Brain microvascular endothelial cell (primary cell): ENCODE results near the gene DGKQ.
"Not testable (repeated sequence)": the region's sequence is repeated elsewhere in the genome, so short reads cannot be mapped to it uniquely, and the experiment has no call there.

ENCODE experiments used
- DNase-seq: peaks from one replicate; pipeline ENCODE4 v3.0.0-alpha.2; 2020
- H3K27ac ChIP-seq: fragments of 250-450 bp; sonication (Bioruptor Pico); 2 replicates; pipeline ENCODE4 v1.5.1; 2020; ENCODE audit warnings: mild to moderate bottlenecking, moderate library complexity
- H3K27me3 ChIP-seq: fragments of 250-450 bp; sonication (Bioruptor Pico); replicated peaks from 2 replicates; pipeline ENCODE4 v1.5.1; 2020; ENCODE audit warnings: mild to moderate bottlenecking
- H3K36me3 ChIP-seq: fragments of 250-450 bp; sonication (Bioruptor Pico); replicated peaks from 2 replicates; pipeline ENCODE4 v1.5.1; 2020; ENCODE audit warnings: mild to moderate bottlenecking
- H3K4me3 ChIP-seq: 2 replicates; pipeline ENCODE4 v1.5.1; 2011; ENCODE audit warnings: low read depth, mild to moderate bottlenecking, control low read depth, low read length, moderate library complexity
- CTCF ChIP-seq: IDR thresholded peaks from 2 replicates; pipeline ENCODE4 v1.5.1; 2011; ENCODE audit warnings: low read depth, mild to moderate bottlenecking, moderate library complexity, low read length, control low read depth, inconsistent platforms; ENCODE audit errors: missing control alignments
- in situ Hi-C: cut with HindIII; loops from 2 replicates; pipeline ENCODE4 v1.10.0; 2017; ENCODE audit warnings: low sequenced_read_pairs, low pct_ligation_motif_present

The DGKQ gene

DNA sequence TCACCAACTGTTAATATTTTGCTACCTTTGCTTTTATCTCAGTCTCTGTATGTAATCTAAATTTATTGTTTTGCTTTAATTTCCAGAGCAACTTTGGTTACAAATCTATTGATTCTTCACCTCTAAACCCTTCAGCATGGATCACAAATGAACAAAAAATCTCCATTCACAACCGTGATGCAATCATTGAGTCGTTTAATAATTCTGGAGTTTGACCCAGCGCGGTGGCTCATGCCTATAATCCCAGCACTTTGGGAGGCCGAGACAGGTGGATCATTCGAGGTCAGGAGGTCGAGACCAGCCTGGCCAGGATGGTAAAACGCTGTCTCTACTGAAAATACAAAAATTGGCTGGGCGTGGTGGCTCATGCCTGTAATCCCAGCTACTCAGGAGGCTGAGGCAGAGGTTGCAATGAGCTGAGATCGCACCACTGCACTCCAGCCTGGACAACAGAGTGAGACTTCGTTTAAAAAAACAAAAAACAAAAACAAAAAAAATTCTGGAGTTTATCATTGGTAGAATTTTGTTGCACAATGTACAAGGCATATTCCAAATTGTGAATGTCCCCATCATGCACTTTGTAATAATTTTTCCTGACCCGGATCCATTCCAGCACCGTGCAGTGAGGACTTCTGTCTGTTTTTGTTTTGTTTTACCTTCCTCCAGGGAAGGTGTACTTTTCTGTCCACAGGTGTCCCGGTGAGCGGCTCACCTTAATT, 11.1 kb upstream of the DGKQ start:
- Histone ChIP-seq H3K27ac (no peak overlapping the region), H3K4me3 (no peak overlapping the region), H3K27me3 (no peaks in the 10 kb centered on the region), H3K36me3 (no peaks in the 10 kb centered on the region)
- no peak for DNase-seq
- in situ Hi-C loops, result no loop called here
- no peak for TF ChIP-seq CTCF

DNA sequence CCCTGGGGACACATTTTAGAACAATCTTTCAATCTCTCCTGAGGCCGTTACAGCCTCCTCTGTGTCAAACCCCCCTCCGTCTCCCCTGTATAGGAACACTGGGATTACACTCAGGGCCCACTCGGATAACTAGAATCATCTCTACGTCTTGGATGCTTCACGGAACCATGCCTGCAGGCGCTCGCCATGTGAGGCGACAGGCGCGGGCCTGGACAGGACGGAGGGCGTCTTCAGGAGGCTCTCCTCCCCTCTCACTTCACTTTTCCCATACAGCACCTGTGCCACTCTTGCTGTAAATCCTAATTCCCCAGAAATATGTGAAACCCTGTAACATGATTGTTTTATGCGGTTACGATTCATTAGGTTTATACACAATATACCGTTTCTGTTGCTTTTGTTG, 9.4 kb upstream of the DGKQ start:
- Histone ChIP-seq H3K27ac (no peak overlapping the region), H3K36me3 (no peaks in the 10 kb centered on the region), H3K4me3 (no peak overlapping the region), H3K27me3 (no peaks in the 10 kb centered on the region)
- no peak for DNase-seq
- in situ Hi-C loops, result no loop called here
- no peak for TF ChIP-seq CTCF

GRCh38 chr4:982291-982690, 8.9 kb upstream of the DGKQ start:
- no peak overlapping the region for H3K27ac ChIP-seq
- in situ Hi-C loops, result no loop called here
- no peak for TF ChIP-seq CTCF
- no peaks in the 10 kb centered on the region for H3K27me3 ChIP-seq
- H3K36me3 ChIP-seq, result no peaks in the 10 kb centered on the region
- no peak overlapping the region for H3K4me3 ChIP-seq
- no peak for DNase-seq

GRCh38 chr4:978957-979701, 5.8 kb upstream of the DGKQ start:
- no peaks in the 10 kb centered on the region for H3K27me3 ChIP-seq
- no peaks in the 10 kb centered on the region for H3K36me3 ChIP-seq
- no peak overlapping the region for H3K27ac ChIP-seq
- TF ChIP-seq CTCF, result no peak
- in situ Hi-C loops, result no loop called here
- no peak overlapping the region for H3K4me3 ChIP-seq
- no peak for DNase-seq

DNA sequence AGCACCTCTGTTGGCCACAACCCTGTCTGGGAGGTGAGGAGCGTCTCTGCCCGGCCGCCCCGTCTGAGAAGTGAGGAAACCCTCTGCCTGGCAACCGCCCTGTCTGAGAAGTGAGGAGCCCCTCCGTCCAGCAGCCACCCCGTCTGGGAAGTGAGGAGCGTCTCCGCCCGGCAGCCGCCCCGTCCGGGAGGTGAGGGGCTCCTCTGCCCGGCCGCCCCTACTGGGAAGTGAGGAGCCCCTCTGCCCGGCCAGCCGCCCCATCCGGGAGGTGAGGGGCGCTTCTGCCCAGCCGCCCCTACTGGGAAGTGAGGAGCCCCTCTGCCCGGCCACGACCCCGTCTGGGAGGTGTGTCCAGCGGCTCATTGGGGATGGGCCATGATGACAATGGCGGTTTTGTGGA, 2.6 kb upstream of the DGKQ start:
- H3K4me3 ChIP-seq, DNase-seq, H3K27ac ChIP-seq, in situ Hi-C loops, H3K27me3 ChIP-seq, H3K36me3 ChIP-seq: not testable (repeated sequence)

DNA sequence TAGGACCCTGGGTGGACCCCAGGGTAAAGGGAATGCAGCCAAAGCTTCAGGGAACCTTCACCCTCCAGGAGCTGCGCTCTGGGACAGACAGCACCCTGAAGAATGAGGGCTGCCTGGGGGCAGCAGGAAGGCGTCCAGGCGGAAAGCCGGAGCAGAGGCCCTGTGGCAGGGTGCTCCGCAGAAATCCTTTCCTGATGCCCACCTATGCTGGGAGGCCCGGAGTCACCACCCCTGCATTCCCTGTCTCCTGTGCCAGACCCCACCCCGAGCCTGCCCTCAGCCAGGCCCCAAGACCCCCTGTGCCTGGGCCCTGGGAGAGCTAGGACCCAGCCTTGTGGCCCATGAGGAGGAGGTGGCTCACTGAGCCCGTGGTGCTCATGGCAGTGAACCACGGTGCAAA, 1.3 kb upstream of the DGKQ start:
- Histone ChIP-seq H3K27ac (no peak overlapping the region), H3K27me3 (no peaks in the 10 kb centered on the region), H3K36me3 (no peaks in the 10 kb centered on the region), H3K4me3 (no peak overlapping the region)
- no peak for DNase-seq
- no peak for TF ChIP-seq CTCF
- in situ Hi-C loops, result no loop called here
